ENCODE measurements around the gene IGFBP5. TPM values are rescaled to one million over a fixed set of nuclear protein-coding genes. Genes with fewer than 3 reads are reported as not detected.

The IGFBP5 gene
- total RNA-seq, 2 experiments from 2014 or later: not detected

- intact Hi-C loops (cut with micrococcal nuclease): no loop called here
- Mint-ChIP-seq H3K27me3 (peaks cover 1% of the 10 kb centered on the region), H3K36me3 (ENCODE audit: low read depth) (no peaks in the 10 kb centered on the region), H3K27ac (no peak overlapping the region), H3K4me1 (ENCODE audit: low read depth) (no peaks in the 10 kb centered on the region), H3K4me3 (no peak overlapping the region), H3K9me3 (no peaks in the 10 kb centered on the region)
- no peak for TF ChIP-seq CTCF (IDR thresholded peaks at IDR 0.05)
- ATAC-seq (no peak), DNase-seq (no peak)
- POLR2A ChIA-PET: no interaction called here
- CTCF ChIA-PET: no interaction called here
These were observed 28.8 kb upstream of the IGFBP5 start for GRCh38 chr2:216724190-216724589.

DNA sequence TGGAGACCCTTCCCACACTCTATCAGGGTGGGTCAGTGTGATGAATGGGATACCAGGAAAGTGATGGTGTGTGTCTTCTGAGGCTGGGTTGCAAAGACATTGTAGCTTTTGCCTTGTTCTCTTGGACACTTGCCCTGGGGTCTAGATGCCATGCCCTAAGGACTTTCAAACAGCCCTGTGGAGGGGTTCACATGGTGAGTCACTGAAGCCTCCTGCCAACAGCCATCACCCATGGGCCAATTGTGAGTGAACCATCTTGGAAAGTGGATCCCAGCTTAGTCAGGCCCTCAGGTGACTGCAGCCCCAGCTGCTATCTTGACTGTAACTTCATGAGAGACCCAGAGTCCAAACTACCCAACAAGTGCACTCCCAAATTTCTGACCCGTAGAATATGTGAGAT lies 25.8 kb upstream of the IGFBP5 start:
- POLR2A ChIA-PET: no interaction called here
- intact Hi-C loops (cut with micrococcal nuclease): no loop called here

GRCh38 chr2:216720722-216721121 lies 25.4 kb upstream of the IGFBP5 start:
- ATAC-seq (no peak), DNase-seq (no peak)
- intact Hi-C loops (cut with micrococcal nuclease): no loop called here
- Mint-ChIP-seq H3K4me1 (ENCODE audit: low read depth) (no peaks in the 10 kb centered on the region), H3K27ac (no peak overlapping the region), H3K36me3 (ENCODE audit: low read depth) (no peaks in the 10 kb centered on the region), H3K9me3 (no peaks in the 10 kb centered on the region), H3K27me3 (peaks cover 3% of the 10 kb centered on the region), H3K4me3 (no peak overlapping the region)
- CTCF ChIA-PET: interaction anchor here (1.0 kb wide), 1 partner anchor 38 kb away, joined by 4 read pairs; no protein-coding TSS in a partner anchor
- TF ChIP-seq CTCF (IDR thresholded peaks at IDR 0.05): no peak
- POLR2A ChIA-PET: no interaction called here

More for the DNA sequence above, 25.8 kb upstream of the IGFBP5 start:
- DNase-seq (no peak), ATAC-seq (no peak)
- CTCF ChIA-PET: interaction anchor here (1.0 kb wide), 1 partner anchor 39 kb away, joined by 4 read pairs; no protein-coding TSS in a partner anchor
- H3K4me1 Mint-ChIP-seq (ENCODE audit: low read depth): no peaks in the 10 kb centered on the region
- no peak for TF ChIP-seq CTCF (IDR thresholded peaks at IDR 0.05)
- H3K27ac Mint-ChIP-seq: no peak overlapping the region
- no peaks in the 10 kb centered on the region for H3K36me3 Mint-ChIP-seq (ENCODE audit: low read depth)
- H3K4me3 Mint-ChIP-seq: no peak overlapping the region
- H3K9me3 Mint-ChIP-seq: no peaks in the 10 kb centered on the region
- H3K27me3 Mint-ChIP-seq: peaks cover 3% of the 10 kb centered on the region

DNA sequence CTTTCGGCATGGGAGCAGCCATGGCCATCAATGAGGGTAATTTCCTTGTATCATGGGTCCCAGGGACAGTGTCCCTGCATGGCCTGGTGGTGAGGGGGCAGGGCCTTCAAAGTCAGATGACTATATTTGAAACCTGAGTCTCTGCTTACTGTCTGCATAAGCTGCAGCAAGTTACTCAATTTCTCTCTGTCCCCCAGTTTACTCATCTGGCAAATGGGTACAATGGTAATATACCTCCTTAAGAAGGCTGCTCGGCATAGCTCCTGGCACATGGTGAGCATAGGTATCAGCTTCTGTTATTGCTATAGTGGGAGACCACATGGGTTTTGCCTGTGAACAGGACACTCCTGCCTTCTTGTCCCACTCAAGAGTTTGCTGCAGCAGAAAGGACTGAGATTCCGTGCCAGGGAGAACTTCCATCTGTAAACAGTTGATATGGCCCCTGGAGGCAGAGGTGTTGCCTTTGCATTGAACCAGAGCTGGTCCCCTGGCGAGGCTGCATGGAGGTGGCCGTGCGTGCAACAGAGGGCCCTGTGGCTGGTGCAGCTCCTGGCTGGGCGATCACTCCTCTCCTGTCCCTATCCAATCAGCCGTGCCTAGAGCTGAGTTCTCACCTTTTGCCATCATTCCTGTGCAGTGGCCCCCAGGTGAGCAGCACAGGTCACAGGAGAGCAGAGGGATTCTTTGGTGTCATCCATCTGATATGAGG lies 22.7 kb upstream of the IGFBP5 start:
- Mint-ChIP-seq H3K9me3 (no peaks in the 10 kb centered on the region), H3K27ac (no peak overlapping the region), H3K4me1 (ENCODE audit: low read depth) (no peaks in the 10 kb centered on the region), H3K36me3 (ENCODE audit: low read depth) (no peaks in the 10 kb centered on the region), H3K4me3 (no peak overlapping the region), H3K27me3 (peaks cover 4% of the 10 kb centered on the region)
- ATAC-seq (no peak), DNase-seq (no peak)
- intact Hi-C loops (cut with micrococcal nuclease): no loop called here
- no peak for TF ChIP-seq CTCF (IDR thresholded peaks at IDR 0.05)
- CTCF ChIA-PET: no interaction called here
- POLR2A ChIA-PET: no interaction called here

DNA sequence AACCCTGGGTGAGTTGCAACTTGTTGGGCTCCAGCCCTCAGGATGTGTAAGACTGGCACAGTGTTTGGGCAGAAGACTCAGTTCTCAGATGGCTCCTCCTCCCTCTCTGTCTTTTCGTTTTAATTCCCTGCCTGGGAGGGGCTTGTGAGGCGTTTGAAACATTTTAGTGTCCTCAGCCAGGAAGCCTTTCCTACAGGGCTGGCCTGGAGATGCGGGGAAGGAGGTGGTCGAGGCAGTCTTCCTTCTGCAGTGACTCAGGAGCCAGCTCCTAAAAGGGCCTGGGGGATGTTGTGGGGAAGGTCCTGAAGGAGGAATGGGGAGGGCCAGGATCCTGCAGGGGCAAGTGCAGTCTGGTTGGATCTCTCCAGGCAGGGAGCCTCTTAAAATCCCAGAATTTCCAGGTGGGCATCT lies 22.1 kb upstream of the IGFBP5 start:
- H3K4me1 Mint-ChIP-seq (ENCODE audit: low read depth): no peaks in the 10 kb centered on the region
- no peak for TF ChIP-seq CTCF (IDR thresholded peaks at IDR 0.05)
- H3K9me3 Mint-ChIP-seq: no peaks in the 10 kb centered on the region
- DNase-seq: no peak
- ChIA-PET CTCF (no interaction called here), POLR2A (no interaction called here)
- H3K27ac Mint-ChIP-seq: no peak overlapping the region
- no peak for ATAC-seq
- no peaks in the 10 kb centered on the region for H3K36me3 Mint-ChIP-seq (ENCODE audit: low read depth)
- no peak overlapping the region for H3K4me3 Mint-ChIP-seq
- intact Hi-C loops (cut with micrococcal nuclease): no loop called here
- H3K27me3 Mint-ChIP-seq: peaks cover 3% of the 10 kb centered on the region
